Stimulated activated naive CD8-positive, alpha-beta T cell treated with anti-CD3 and anti-CD28 coated beads, Interleukin-15, Interleukin-2, amounts not matched to agents 100 U/mL and 50 U/mL, for 24 hours (primary cell): ENCODE measurements around the gene PI4KA.

Experiments
- ATAC-seq: fragments of 150-1000 bp; cut with Tn5 transposase; one replicate; pipeline ENCODE4 v1.10.0; 2021
- DNase-seq: peaks from one replicate; pipeline ENCODE4 v3.0.0; 2021

The PI4KA gene

DNA sequence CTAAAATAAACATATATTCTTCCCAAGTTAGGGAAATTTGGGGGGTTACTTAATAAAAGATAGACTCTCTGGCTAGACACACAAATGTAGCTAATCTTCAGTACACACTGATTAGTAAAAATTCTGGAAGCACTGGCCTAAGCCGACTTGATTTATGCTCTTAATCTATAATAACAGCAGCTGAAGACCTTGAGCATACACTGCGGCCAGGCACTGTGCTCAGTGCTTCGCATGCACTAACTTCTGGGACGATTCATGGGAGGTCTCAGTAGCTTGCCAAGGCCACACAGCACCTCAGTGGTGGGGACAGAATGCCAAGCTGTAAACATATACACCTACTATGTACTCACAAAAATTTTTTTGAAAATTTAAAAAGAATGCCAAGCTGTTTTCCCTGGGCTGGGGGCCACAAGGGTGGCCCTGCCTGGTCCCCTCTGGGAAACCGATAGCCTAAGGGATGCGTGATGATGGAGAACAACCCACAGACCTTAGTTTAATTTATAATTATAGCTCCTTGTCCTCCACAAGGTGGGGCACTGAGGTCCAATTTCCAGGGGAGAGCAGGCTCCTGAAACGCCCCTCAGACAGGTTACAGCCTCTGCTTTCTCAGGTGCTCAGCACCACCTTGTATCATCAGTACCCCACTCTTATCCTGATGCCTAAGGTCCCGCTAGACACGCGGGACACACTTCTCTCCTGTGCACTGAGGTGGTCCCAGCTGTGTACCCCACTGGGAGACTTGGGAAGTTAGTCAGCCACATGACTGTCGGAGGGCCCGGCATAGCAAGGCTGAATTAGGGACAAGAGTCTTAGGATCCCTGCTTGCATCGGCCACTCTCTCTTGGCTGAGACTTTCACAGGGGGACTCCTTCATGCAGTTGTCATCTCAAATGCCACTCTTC, 64.6 kb downstream of the PI4KA start:
- ATAC-seq (no peak), DNase-seq (no peak)

DNA sequence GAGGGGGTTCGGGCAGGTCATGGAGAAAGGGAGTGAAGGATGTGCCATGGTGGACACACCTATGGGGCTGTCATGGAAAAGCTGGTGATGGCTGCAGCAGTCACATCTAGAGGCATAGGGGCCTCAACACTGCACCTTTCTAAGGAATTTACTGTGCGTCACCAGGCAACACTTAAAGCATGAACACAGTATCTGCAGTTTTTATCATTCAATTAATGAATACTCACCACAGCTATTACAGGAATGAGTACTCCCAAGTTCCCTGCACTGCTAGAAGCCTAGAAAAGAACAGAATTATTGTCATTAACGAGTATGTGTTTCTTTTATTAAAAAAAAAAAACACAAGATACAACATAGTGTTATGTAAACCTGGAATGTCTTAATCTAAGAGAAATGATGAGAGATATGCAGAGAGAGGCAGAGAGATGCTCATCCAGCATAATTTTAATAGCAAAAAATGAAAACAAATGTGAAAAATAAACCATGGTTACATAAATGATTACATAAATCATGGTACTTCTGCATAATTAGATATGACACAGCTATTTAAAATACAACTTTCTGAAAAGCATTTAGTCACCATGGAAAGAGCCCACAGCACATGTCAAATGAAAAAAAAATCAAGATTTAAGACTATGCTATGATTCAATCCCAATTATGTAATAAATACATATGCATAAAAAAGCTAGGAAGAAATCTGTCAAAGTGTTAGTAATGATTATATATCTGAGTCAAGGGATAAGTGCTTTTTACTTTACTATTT, 65.5 kb downstream of the PI4KA start:
- no peak for DNase-seq
- ATAC-seq: no peak

DNA sequence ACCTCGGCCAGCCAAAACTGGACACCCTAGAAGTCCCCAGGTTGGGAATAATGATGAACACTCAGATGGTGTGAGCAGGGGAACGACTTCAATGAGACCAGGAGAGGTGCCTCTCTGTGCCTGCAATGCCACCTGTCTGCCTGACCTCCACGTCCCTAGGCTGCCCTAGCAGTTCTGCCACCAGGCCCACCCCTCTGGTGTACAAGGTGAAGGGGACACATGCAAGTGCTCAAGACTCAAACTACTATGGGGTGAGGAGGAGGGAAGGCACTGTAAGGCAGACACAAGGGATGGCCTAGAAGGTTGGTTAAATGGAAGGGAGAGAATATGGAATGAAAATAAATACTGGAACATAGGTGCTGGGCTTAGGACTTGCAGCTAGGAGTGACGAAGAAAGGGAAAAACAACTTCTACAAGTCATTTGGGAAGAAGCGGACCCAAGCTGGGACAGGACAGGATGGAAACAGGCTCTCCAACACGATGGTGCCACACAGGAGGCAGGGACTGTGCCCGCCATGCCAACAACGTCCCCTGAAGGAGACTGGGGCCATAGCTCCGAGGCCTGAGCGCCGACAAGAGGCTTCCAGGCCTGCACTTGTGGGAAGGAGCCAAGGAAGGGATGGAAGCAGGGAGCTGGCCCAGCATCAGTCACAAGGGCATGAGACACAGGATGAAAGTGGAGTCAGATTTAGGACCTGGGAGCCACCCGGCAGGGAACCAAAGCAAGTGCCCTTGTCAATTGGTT, 66.2 kb downstream of the PI4KA start:
- DNase-seq (no peak), ATAC-seq (no peak)

DNA sequence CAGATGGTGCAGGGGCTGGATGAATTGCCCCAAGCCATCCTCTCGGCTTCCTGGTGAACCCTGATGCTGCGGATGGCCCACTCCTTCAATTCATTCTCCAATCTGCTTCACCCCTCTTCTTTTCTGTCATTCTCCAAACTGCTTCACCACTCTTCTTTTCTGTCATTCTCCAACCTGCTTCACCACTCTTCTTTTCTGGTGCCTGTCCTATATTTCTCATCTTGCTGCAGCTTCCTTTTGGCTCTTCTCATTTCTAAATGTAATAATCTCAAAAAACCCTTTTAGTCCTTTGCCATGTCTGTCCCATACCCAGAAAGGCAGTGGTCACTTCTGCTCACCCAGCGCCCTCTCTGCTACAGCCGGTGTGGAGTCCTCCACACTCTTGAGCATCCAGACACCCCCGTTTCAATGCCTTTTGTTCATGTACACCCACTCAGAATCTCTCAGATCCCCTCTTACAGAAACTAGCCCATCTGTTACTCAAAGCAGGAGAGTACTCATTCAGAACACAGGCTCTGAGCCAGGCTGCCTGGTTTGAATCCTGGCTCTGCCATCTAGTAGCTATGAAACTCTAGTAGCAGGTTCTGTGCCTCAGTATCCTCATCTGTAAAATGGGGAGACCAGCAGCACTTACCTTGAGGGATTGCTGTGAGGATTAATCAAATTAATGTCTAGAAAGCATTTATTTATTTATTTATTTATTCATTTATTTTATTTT, 69.8 kb downstream of the PI4KA start:
- DNase-seq: no peak
- no peak for ATAC-seq

DNA sequence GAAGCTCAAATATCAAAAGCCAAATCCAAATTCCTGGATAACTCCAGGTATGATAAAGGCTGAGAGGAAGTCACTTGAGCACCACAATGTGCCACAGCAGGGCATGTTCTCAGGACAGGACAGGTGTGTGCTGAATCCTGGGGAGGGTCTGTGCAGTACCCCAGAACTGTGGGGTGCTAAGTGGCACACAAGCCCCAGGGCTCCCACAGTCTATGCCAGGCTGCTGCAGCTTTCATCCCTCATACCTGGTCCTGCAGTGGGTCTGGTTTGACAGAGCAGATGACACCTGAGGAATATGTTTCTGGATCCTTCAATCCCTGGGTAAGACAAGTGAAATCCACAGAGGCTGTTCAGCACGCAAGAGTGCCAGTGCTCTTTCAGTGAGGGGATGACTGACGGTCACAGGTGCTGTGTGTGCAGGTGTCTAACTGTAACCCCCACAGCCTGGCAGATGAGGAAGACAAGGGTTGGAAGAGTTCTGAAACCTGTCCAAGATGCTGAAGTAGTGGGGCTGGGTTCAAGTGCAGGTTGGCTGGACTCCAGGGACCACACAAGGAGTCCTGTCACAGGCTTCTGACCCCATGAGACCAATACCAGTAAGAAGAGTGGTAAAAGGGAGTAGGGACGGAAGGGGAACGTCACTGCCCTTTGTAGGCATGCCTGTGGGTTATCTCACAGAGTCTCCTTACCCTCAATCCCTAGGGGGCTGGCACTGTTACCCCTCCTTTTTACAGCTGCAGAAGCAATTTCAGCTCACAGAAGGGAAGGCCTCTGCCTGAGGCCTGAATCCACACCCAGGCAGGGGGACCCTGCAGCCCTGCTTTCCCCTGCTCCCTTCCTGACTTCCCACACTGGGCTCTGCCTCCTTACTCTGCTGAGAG, 70.6 kb downstream of the PI4KA start:
- no peak for ATAC-seq
- DNase-seq: no peak

DNA sequence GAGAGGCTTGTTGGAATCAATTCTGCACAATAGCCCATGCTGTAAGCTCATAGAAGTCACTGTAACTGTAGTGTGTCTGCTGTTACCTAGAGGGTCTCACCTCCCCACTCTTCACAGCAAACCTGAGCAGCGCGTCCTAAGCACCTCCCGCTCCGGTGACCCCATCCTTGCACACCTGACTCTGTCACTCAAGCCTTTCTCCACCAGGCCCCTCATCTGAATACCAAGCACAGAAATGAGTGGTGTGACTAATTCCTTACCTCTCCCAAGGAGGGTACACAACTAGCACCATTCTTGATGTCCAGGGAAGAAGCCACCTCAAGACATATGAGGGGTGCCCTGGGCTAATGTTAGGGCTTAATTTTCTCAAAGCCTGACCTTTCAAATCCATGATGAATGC, 71.4 kb downstream of the PI4KA start:
- no peak for ATAC-seq

DNA sequence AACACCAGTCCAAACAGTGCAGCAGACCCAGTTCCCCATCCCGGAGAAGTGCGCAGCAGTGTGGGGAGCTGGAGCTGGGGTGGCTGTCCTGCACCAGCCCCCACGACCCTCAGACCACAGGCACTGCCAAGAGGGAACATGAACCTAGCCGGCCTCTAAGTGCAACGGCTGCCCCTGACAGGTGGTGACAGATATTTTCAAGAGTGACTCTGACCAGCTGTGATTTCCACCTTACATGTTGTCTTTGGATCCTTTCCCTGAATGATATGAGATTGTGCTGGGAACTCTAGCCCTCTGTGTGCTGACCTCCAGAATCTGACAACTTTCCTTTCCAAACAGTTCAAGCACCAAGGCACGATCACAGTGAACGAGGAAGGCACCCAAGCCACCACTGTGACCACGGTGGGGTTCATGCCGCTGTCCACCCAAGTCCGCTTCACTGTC, 72.1 kb downstream of the PI4KA start:
- DNase-seq (no peak), ATAC-seq (no peak)

More for the DNA sequence above, 71.4 kb downstream of the PI4KA start:
- no peak for DNase-seq

DNA sequence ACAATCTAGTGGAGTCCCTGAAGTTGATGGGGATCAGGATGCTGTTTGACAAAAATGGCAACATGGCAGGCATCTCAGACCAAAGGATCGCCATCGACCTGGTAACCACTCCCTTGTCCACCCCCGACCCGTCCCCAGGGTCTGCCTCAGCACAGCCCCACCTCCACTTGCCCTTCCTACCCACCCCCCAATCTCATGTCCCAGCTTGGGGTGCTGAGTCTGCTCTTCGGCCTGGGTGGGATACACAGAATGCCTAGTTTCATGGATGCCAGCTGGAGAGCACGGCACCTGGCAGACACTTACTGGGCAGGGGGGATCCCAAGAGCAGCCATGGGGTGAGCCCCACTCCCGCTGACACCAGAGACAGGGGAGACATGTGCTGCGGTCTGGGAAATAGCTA, 72.6 kb downstream of the PI4KA start:
- DNase-seq (no peak), ATAC-seq (no peak)

DNA sequence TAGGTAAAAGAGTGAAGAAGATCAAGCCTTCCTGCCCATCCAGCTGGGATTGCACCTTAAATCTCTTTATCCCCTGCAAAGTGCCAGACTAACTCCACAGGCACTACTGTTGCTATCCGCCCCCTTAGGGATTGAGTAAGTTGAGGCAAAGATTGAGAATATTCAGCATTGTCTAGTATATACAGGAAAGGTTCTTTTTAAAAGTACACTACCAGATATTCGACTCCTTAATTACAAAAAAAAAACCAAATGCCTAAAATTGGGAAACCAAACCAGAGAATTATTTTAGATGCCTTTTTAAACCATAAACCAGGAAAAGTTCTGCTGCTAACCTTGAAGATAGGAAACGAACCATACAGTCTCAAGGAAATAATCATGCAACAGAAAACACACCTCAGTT, 73.2 kb downstream of the PI4KA start:
- ATAC-seq: no peak

DNA sequence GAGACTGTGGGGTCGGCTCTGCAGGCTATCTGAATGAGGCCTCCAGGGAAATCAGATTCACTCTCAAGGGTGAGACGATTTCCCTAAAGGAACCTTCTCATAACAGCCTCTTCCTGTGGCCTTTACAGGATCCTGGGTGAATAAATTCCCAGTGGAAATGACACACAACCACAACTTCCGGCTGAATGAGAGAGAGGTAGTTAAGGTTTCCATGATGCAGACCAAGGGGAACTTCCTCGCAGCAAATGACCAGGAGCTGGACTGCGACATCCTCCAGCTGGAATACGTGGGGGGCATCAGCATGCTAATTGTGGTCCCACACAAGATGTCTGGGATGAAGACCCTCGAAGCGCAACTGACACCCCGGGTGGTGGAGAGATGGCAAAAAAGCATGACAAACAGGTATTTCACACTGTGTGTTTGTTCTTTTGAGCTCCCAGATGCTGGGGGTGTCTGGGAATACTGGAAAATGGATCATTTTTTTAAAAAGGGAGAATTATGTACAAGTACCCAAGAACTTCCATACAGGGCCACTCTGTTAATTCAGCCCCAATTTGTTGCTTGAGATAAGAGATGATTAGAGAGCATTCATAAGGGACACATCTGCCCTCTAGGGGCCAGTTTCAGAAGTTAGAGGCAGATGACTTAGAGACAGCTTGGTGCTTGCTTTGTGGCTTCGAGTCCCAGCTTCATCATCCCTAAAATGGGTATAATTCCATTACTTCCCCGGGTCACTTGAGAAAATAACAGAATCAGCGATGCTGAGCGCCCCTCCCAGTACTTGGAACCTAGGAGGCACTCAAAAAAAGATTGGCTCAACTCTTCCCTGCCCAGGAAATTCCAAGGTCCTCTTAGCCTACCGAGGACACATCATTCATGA, 74.5 kb downstream of the PI4KA start:
- ATAC-seq: peak; percentile 39
- DNase-seq: peak; percentile 42

More for the DNA sequence above, 73.2 kb downstream of the PI4KA start:
- no peak for DNase-seq

DNA sequence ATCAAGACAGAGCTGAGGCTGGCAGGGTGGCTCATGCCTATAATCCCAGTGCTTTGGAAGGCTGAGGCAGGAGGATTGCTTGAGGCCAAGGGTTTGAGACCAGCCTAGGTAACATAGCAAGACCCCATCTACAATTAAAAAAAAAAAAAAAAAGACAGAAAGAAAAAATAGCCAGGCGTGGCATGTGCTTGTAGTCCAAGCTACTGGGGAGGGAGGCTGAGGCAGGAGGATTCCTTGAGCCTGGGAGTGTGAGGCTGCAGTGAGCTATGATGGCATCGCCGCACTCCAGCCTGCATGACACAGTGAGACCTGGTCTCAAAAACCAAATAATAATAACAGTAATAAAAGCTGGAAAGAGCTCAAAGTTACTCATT, 75.3 kb downstream of the PI4KA start:
- ATAC-seq (no peak), DNase-seq (no peak)

DNA sequence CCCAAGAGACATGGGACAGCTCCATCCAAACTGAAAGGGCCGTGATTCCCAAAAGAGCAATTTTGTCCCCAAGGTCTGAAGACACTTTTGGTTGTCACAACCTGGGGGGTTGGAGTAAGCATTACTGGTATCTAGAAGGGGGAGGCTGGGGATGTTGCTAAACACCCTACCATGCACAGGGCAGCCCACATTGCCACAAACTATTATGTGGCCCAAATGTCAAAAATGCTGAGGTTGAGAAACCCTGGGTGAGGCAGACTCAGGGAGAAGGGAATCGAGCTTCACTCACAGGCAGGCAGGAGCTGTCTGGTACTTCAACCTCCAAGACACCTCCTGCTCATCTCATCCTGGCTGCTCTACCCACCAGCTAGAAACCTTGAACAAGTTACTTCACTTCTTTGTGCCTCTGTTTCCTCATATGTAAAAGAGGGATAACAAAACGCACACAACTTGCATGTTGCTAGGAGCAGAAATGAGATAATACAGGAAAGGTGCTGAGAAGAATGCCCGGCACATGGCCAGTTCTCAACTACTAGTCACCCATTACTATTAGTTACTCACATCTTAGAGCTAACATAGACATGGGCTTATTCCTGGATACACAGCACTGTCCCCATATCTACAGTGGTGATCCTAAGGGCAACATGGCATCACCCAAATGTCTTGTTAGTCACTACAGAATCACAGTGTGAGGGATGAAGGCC, 75.9 kb downstream of the PI4KA start:
- ATAC-seq: no peak
- DNase-seq: no peak

DNA sequence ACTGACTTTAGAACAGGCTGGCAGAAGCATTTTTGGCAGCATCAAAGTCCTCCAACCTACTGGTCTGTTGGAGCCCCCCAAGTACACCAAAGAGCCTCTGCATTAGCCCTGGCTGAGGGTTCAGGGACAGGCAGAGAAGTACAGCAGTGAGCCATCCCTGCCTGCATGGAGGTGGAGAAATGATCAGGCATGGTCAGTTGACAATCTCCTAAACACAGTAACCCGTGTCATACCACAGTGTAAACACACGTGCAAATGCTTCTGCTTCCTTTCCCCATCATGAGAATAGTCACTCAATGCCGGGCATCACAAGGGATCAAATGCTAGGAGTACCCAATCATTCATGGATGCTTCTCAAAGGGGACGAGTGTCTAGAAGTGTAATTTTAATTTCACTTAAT, 76.5 kb downstream of the PI4KA start:
- ATAC-seq: no peak
- DNase-seq: no peak

DNA sequence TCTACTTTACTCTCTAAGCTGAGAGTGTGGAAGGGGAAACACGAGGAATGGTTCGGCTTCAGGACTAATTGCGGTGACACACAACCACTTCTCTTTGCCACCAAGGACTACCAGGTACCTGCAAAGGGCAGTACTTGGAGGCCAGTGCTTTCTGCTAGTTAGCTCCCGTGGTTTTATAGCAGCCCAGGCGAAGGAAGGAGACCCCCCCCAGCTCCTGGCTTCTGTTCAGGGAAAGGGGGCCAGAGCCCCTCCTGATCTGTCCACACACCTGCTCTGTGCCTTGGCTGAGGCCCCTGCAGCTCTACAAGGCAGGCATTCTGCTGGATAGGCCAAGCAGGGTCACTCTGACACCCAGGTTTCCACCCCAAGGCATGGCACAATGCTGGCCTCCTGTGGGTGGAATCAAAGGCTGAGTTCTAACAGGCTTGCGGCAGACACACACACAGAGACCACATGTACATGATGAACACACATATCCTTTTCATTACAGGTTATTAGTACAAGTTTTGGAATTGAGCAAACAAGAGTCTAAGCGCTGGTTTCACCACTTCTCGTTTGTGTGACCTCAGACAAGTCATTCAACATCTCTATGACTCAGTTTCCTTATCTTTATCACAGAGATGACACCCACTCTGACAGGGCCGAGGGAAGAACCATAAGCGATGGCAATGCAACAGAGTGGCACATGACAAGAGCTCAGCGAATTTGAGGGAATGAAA, 77.2 kb downstream of the PI4KA start:
- peak; percentile 26 for DNase-seq
- ATAC-seq: peak; percentile 83

DNA sequence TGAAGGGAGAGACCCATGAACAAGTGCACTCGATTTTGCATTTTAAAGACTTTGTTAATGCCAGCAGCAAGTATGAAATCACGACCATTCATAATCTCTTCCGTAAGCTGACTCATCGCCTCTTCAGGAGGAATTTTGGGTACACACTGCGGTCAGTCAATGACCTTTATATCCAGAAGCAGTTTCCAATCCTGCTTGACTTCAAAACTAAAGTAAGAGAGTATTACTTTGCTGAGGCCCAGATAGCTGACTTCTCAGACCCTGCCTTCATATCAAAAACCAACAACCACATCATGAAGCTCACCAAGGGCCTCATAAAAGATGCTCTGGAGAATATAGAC, 78.8 kb downstream of the PI4KA start:
- ATAC-seq (no peak), DNase-seq (no peak)

DNA sequence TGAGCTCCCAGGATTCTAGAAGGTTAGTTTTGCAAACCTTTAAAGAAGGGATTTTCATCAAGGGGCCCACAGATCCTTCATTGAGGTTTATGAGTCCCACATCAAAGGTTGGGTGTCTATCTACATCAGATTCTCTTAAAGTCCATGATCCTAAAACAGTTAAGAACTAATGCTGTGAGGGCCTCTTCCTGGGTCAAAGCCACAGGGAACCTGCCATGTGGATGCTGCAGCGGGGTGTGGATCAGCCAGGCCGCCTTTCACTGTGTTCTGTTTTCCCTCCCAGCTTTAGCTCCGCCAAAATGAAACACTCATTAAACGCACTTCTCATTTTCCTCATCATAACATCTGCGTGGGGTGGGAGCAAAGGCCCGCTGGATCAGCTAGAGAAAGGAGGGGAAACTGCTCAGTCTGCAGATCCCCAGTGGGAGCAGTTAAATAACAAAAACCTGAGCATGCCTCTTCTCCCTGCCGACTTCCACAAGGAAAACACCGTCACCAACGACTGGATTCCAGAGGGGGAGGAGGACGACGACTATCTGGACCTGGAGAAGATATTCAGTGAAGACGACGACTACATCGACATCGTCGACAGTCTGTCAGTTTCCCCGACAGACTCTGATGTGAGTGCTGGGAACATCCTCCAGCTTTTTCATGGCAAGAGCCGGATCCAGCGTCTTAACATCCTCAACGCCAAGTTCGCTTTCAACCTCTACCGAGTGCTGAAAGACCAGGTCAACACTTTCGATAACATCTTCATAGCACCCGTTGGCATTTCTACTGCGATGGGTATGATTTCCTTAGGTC, 79.4 kb downstream of the PI4KA start:
- DNase-seq (no peak), ATAC-seq (no peak)

DNA sequence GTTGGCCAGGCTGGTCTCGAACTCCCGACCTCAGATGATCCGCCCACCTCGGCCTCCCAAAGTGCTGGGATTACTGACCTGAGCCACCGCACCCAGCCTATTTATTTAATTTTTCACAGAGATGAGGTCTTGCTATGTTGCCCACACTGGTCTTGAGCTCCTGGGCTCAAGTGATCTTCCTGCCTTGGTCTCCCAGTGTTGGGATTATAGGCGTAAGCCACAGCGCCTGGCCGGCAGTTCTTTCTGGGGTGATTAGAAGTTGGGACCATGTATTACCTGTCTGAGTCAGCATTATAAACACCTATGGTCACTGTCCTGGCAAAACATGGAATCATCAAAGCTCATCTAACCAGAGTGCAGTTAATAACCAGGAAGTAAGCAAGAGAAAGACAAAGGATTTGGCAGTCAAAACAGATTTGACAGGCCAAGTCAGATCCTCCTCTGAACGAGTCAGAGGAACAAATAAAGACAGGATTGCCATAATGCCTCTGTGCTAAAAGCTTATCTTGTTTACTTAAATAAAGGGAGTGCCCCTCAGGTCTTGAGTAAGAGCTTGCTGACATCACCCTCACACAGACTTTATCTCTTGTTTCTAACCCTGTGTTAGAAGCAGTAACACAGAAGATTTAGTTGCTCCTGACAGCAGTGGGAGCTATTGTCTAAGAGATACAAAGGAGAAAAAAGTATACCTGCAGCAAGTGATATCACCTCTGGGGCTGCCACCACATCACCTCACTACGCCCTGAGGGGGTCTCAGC, 81.0 kb downstream of the PI4KA start:
- ATAC-seq (no peak), DNase-seq (no peak)
